Smooth muscle cell (in vitro differentiated cells): ENCODE measurements around the gene TMCO4. TPM values are rescaled to one million over a fixed set of nuclear protein-coding genes. Genes with fewer than 3 reads are reported as not detected.
"Not testable (repeated sequence)": the region's sequence is repeated elsewhere in the genome, so short reads cannot be mapped to it uniquely, and the experiment has no call there.

Source experiments
- DNase-seq: peaks from one replicate; lab custom pipeline; 2025; ENCODE audit not compliant: unreplicated experiment; lab: John Stamatoyannopoulos, UW
- H2AFZ ChIP-seq: fragments of 200-600 bp; sonication (generic); 2 replicates; pipeline ENCODE4 v1.6.0; 2016; ENCODE audit warnings: antibody characterized with exemption, low read depth, mild to moderate bottlenecking
- H3F3A ChIP-seq: fragments of 200-600 bp; sonication (generic); 2 replicates; pipeline ENCODE4 v1.6.0; 2017; ENCODE audit warnings: antibody characterized with exemption, low read depth
- H3K27ac ChIP-seq: fragments of 200-600 bp; sonication (generic); 2 replicates; pipeline ENCODE4 v1.5.1; 2016; ENCODE audit warnings: low read depth, mild to moderate bottlenecking
- H3K27me3 ChIP-seq: fragments of 200-600 bp; sonication (generic); 2 replicates; pipeline ENCODE4 v1.6.1; 2016; ENCODE audit warnings: low read depth, mild to moderate bottlenecking
- H3K36me3 ChIP-seq: fragments of 200-600 bp; sonication (generic); 2 replicates; pipeline ENCODE4 v1.5.1; 2016; ENCODE audit warnings: low read depth
- H3K4me1 ChIP-seq: fragments of 200-600 bp; sonication (generic); 2 replicates; pipeline ENCODE4 v1.5.1; 2016; ENCODE audit warnings: low read depth
- H3K4me2 ChIP-seq: fragments of 200-600 bp; sonication (generic); 2 replicates; pipeline ENCODE4 v1.6.0; 2016; ENCODE audit warnings: mild to moderate bottlenecking
- H3K4me3 ChIP-seq: fragments of 200-600 bp; sonication (generic); 2 replicates; pipeline ENCODE4 v1.5.1; 2016; ENCODE audit warnings: mild to moderate bottlenecking
- H3K79me2 ChIP-seq: fragments of 200-600 bp; sonication (generic); 2 replicates; pipeline ENCODE4 v1.6.0; 2016; ENCODE audit warnings: low read depth, mild to moderate bottlenecking
- H3K9ac ChIP-seq: fragments of 200-600 bp; sonication (generic); 2 replicates; pipeline ENCODE4 v1.6.0; 2016; ENCODE audit warnings: low read depth
- H3K9me3 ChIP-seq: fragments of 200-600 bp; sonication (generic); replicated peaks from 2 replicates; pipeline ENCODE4 v1.5.1; 2016; ENCODE audit warnings: low read depth
- H4K20me1 ChIP-seq: fragments of 200-600 bp; sonication (generic); 2 replicates; pipeline ENCODE4 v1.6.0; 2016; ENCODE audit warnings: low read depth
- WGBS: methylation state at CpG from one replicate; pipeline ENCODE4 v1.1.7; 2016; ENCODE audit warnings: low lambda C conversion rate; 5-methylcytosine and 5-hydroxymethylcytosine counted together
- polyA plus RNA-seq: library from polyadenylated mRNA; unstranded; fragments of >200 nt; fragmentation: Nextera tagmentation; extraction: Ambion mirVana; gene quantifications from 2 replicates; pipeline ENCODE4 v1.2.1, GENCODE V29; 2016
- total RNA-seq: library from RNA; depleted of rRNA; stranded (reverse); fragments of >200 nt; gene quantifications from 2 replicates; pipeline ENCODE4 v1.2.3, GENCODE V29; 2014
- TF ChIP-seq, protein P1 (sequence below): fragments of 200-600 bp; sonication (generic); IDR thresholded peaks from 2 replicates; pipeline ENCODE4 v1.5.1; 2017; ENCODE audit warnings: borderline replicate concordance, mild to moderate bottlenecking, antibody characterized with exemption; ENCODE audit not compliant: insufficient read depth, poor library complexity, severe bottlenecking

The TMCO4 gene
- total and polyA plus RNA-seq, 2 experiments from 2014 or later, result 5.4 to 6.8 TPM

DNA sequence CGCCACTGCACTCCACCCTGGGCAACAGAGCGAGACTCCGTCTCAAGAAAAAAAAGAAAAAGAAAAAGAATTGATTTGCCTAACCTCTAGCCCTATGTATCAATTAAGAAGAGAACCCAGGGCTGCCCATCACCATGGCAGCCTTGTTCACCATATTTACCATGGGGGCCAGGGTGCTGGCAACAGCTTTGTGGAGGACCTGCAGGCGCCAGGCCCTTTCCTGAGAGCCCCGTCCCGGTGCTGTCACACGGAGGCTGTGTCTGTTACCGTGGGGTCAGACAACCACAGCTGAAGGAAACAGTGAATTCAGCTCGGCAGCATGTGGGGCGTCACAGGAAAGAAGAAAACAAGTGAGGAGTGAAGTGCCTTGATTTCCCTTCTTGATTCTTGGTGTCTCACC, 162.1 kb downstream of the TMCO4 start:
- H3K9me3 ChIP-seq, result no peaks in the 10 kb centered on the region
- no peak overlapping the region for H3K9ac ChIP-seq
- H3K27ac ChIP-seq, result no peak overlapping the region
- H3K4me2 ChIP-seq, result no peak overlapping the region
- H3K4me3 ChIP-seq, result no peak overlapping the region
- no peak for DNase-seq
- no peaks in the 10 kb centered on the region for H3K36me3 ChIP-seq
- H3K4me1 ChIP-seq, result peaks cover 2% of the 10 kb centered on the region
- no peaks in the 10 kb centered on the region for H3K79me2 ChIP-seq
- TF ChIP-seq, protein P1, sequence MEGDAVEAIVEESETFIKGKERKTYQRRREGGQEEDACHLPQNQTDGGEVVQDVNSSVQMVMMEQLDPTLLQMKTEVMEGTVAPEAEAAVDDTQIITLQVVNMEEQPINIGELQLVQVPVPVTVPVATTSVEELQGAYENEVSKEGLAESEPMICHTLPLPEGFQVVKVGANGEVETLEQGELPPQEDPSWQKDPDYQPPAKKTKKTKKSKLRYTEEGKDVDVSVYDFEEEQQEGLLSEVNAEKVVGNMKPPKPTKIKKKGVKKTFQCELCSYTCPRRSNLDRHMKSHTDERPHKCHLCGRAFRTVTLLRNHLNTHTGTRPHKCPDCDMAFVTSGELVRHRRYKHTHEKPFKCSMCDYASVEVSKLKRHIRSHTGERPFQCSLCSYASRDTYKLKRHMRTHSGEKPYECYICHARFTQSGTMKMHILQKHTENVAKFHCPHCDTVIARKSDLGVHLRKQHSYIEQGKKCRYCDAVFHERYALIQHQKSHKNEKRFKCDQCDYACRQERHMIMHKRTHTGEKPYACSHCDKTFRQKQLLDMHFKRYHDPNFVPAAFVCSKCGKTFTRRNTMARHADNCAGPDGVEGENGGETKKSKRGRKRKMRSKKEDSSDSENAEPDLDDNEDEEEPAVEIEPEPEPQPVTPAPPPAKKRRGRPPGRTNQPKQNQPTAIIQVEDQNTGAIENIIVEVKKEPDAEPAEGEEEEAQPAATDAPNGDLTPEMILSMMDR, result no peak
- no peak overlapping the region for H2AFZ ChIP-seq
- no peaks in the 10 kb centered on the region for H3F3A ChIP-seq
- H4K20me1 ChIP-seq, result no peaks in the 10 kb centered on the region
- 94% methylated on average over 10 of the region's 10 CpGs for WGBS
- H3K27me3 ChIP-seq, result peaks cover 12% of the 10 kb centered on the region

GRCh38 chr1:19636749-19637148, 163.0 kb downstream of the TMCO4 start:
- H3K4me2 ChIP-seq, H3K9me3 ChIP-seq, H3K9ac ChIP-seq, DNase-seq, H3K4me3 ChIP-seq, H3K79me2 ChIP-seq, H3K36me3 ChIP-seq, H3K27ac ChIP-seq, H3K4me1 ChIP-seq, H2AFZ ChIP-seq, H3K27me3 ChIP-seq, H3F3A ChIP-seq, H4K20me1 ChIP-seq: not testable (repeated sequence)
- 89% methylated on average over 10 of the region's 10 CpGs for WGBS

GRCh38 chr1:19636065-19636464, 163.7 kb downstream of the TMCO4 start:
- H3K4me1 ChIP-seq, result peaks cover 2% of the 10 kb centered on the region
- TF ChIP-seq, protein P1, result no peak
- H3K9ac ChIP-seq, result no peak overlapping the region
- DNase-seq, result no peak
- no peaks in the 10 kb centered on the region for H3K9me3 ChIP-seq
- no peak overlapping the region for H2AFZ ChIP-seq
- no peak overlapping the region for H3K4me3 ChIP-seq
- H3K36me3 ChIP-seq, result no peaks in the 10 kb centered on the region
- 94% methylated on average over 5 of the region's 5 CpGs for WGBS
- no peaks in the 10 kb centered on the region for H4K20me1 ChIP-seq
- H3K79me2 ChIP-seq, result no peaks in the 10 kb centered on the region
- no peak overlapping the region for H3K27ac ChIP-seq
- H3F3A ChIP-seq, result no peaks in the 10 kb centered on the region
- H3K27me3 ChIP-seq, result peaks cover under 1% of the 10 kb centered on the region
- no peak overlapping the region for H3K4me2 ChIP-seq

- Histone ChIP-seq H3F3A (no peaks in the 10 kb centered on the region), H3K9me3 (no peaks in the 10 kb centered on the region), H2AFZ (no peak overlapping the region), H3K79me2 (no peaks in the 10 kb centered on the region), H3K36me3 (no peaks in the 10 kb centered on the region), H3K9ac (no peak overlapping the region), H3K27ac (no peak overlapping the region), H3K4me1 (peaks cover 2% of the 10 kb centered on the region), H3K4me2 (no peak overlapping the region), H3K4me3 (no peak overlapping the region), H4K20me1 (no peaks in the 10 kb centered on the region), H3K27me3 (no peaks in the 10 kb centered on the region)
- DNase-seq, result no peak
- TF ChIP-seq, protein P1, result no peak
- WGBS, result 96% methylated on average over 4 of the region's 4 CpGs
These were observed 164.1 kb downstream of the TMCO4 start for GRCh38 chr1:19635646-19636045.

GRCh38 chr1:19635064-19635463, 164.7 kb downstream of the TMCO4 start:
- not testable (repeated sequence) for H3K27ac ChIP-seq, H3K9ac ChIP-seq, H3K36me3 ChIP-seq, H3K27me3 ChIP-seq, H3F3A ChIP-seq, H3K4me1 ChIP-seq, H3K4me2 ChIP-seq, H4K20me1 ChIP-seq, H3K9me3 ChIP-seq, DNase-seq, H2AFZ ChIP-seq, H3K79me2 ChIP-seq, H3K4me3 ChIP-seq
- 95% methylated on average over 9 of the region's 9 CpGs for WGBS
